HG03469 (cell line): ENCODE data around the gene ADAMTSL4.
A peak's percentile ranks its signal among the peaks of the same experiment; 100 is the strongest.

ENCODE experiments used
- ATAC-seq: cut with Tn5 transposase; IDR thresholded peaks from one replicate; pipeline ENCODE4 v1.9.1; 2021; ENCODE audit warnings: mild to moderate bottlenecking, moderate library complexity, moderate number of reproducible peaks; ENCODE audit not compliant: unreplicated experiment

The ADAMTSL4 gene

GRCh38 chr1:150548632-150549495 lies at the start of gene ADAMTSL4:
Gene ADAMTSL4, plus strand, starts transcription at chr1:150549408. Its CDS starts 2,881 bp downstream, at chr1:150552289.
- ATAC-seq, result no peak

- no peak for ATAC-seq
Observed at GRCh38 chr1:150505431-150505830, 43.8 kb upstream of the ADAMTSL4 start.

- ATAC-seq, result no peak
Observed at GRCh38 chr1:150507912-150508864, 41.0 kb upstream of the ADAMTSL4 start, which contains the start of gene ECM1. Gene ECM1, plus strand, starts transcription at chr1:150508109. Its CDS starts 101 bp downstream, at chr1:150508210.

GRCh38 chr1:150508982-150509381 lies 40.2 kb upstream of the ADAMTSL4 start:
- ATAC-seq, result no peak

- no peak for ATAC-seq
Observed at GRCh38 chr1:150511551-150511950, 37.7 kb upstream of the ADAMTSL4 start.

- ATAC-seq, result no peak
Observed at GRCh38 chr1:150511985-150512660, 37.1 kb upstream of the ADAMTSL4 start.

- no peak for ATAC-seq
Observed at GRCh38 chr1:150512846-150513245, 36.4 kb upstream of the ADAMTSL4 start.

GRCh38 chr1:150513351-150513791 lies 35.8 kb upstream of the ADAMTSL4 start:
- no peak for ATAC-seq

- ATAC-seq, result no peak
Observed at GRCh38 chr1:150514260-150514659, 34.9 kb upstream of the ADAMTSL4 start.

GRCh38 chr1:150514913-150515327 lies 34.3 kb upstream of the ADAMTSL4 start:
- no peak for ATAC-seq

GRCh38 chr1:150515328-150516049 lies 33.7 kb upstream of the ADAMTSL4 start, which contains the start of gene FALEC:
Gene FALEC, plus strand, starts transcription at chr1:150515752.
- peak; percentile 82 for ATAC-seq

GRCh38 chr1:150516050-150516591 lies 33.1 kb upstream of the ADAMTSL4 start:
- ATAC-seq, result no peak

- no peak for ATAC-seq
Observed at GRCh38 chr1:150516616-150517015, 32.6 kb upstream of the ADAMTSL4 start.

GRCh38 chr1:150521196-150521968 lies 27.8 kb upstream of the ADAMTSL4 start:
- ATAC-seq, result no peak

GRCh38 chr1:150525348-150525747 lies 23.9 kb upstream of the ADAMTSL4 start:
- ATAC-seq, result no peak

GRCh38 chr1:150528196-150528595 lies 21.0 kb upstream of the ADAMTSL4 start:
- no peak for ATAC-seq

GRCh38 chr1:150529017-150529416 lies 20.2 kb upstream of the ADAMTSL4 start:
- no peak for ATAC-seq

- no peak for ATAC-seq
Observed at GRCh38 chr1:150530491-150531159, 18.6 kb upstream of the ADAMTSL4 start.
